Endothelial cell of umbilical vein (primary cell): ENCODE data around the gene RAB8A. TPM values are rescaled to one million over a fixed set of nuclear protein-coding genes. Genes with fewer than 3 reads are reported as not detected.

Experiments used
- BruUV-seq: library from RNA; stranded (reverse); fragments of 400-500 nt; replicated peaks from 2 replicates; lab custom pipeline; 2021; lab: Mats Ljungman, UMichigan
- CTCF ChIA-PET: fragments of 300-600, 350-600 bp; sonication (Branson Sonifier 250); formaldehyde crosslinking; loops from one replicate; lab custom pipeline; 2021; ENCODE audit warnings: antibody characterized with exemption, inconsistent platforms; lab: Charles Lee
- POLR2A ChIA-PET: fragments of 300-600, 350-600 bp; sonication (Branson Sonifier 250); formaldehyde crosslinking; loops from one replicate; lab custom pipeline; 2021; ENCODE audit warnings: antibody characterized with exemption, inconsistent platforms; lab: Charles Lee
- DNase-seq: peaks from one replicate; pipeline ENCODE4 v3.0.0-alpha.2; 2011; ENCODE audit warnings: low read depth, low spot score
- FAIRE-seq: peaks from 2 replicates; lab custom pipeline; 2011; peaks lifted over from hg19 to GRCh38; lab: Jason Lieb, UNC
- H2AFZ ChIP-seq: 2 replicates; pipeline ENCODE4 v1.6.0; 2012; ENCODE audit warnings: low read depth, low read length, control low read depth, inconsistent platforms
- H3K27ac ChIP-seq: 2 replicates; pipeline ENCODE4 v1.5.1; 2011; ENCODE audit warnings: low read depth, mild to moderate bottlenecking, control low read depth, low read length, moderate library complexity; ENCODE audit not compliant: insufficient read depth
- H3K27me3 ChIP-seq, 2 experiments: 2 replicates each; pipeline versions ENCODE4 v1.6.0 to v1.6.1; 2011; ENCODE audit warnings: low read length in 2 of 2, mixed read lengths in 1 of 2; ENCODE audit not compliant: control insufficient read depth in 2 of 2, insufficient read depth in 2 of 2
- H3K36me3 ChIP-seq, 2 experiments: 2 replicates in 1 of 2; 3 replicates in 1 of 2; pipeline ENCODE4 v1.5.1; 2011; ENCODE audit warnings: low read length in 2 of 2, mild to moderate bottlenecking in 1 of 2, moderate library complexity in 1 of 2; ENCODE audit not compliant: control insufficient read depth in 2 of 2, insufficient read depth in 2 of 2; ENCODE audit errors: extremely low read depth in 1 of 2
- H3K4me1 ChIP-seq: 3 replicates; pipeline ENCODE4 v1.5.1; 2011; ENCODE audit warnings: mild to moderate bottlenecking, low read length; ENCODE audit not compliant: control insufficient read depth, insufficient read depth; ENCODE audit errors: extremely low read depth
- H3K4me2 ChIP-seq: 2 replicates; pipeline ENCODE4 v1.6.1; 2011; ENCODE audit warnings: low read length, control low read depth, mixed read lengths; ENCODE audit not compliant: insufficient read depth
- H3K4me3 ChIP-seq, 3 experiments: fragments of 200-600 bp in 1 of 3; sonication (generic), shearing (Covaris generic) in 1 of 3; replicated peaks in 1 of 3; 2 replicates each; pipeline ENCODE4 v1.5.1; 2011 to 2016; ENCODE audit warnings: control low read depth in 3 of 3, low read length in 3 of 3, mild to moderate bottlenecking in 2 of 3, inconsistent platforms in 1 of 3, low read depth in 1 of 3, moderate library complexity in 1 of 3; ENCODE audit not compliant: insufficient read depth in 1 of 3
- H3K79me2 ChIP-seq: 2 replicates; pipeline ENCODE4 v1.6.0; 2012; ENCODE audit warnings: low read length, inconsistent platforms; ENCODE audit not compliant: control insufficient read depth, insufficient read depth
- H3K9ac ChIP-seq: replicated peaks from 2 replicates; pipeline ENCODE3; 2011; ENCODE audit warnings: low read length, control low read depth; ENCODE audit not compliant: insufficient read depth; ENCODE audit errors: extremely low read depth
- H3K9me1 ChIP-seq: replicated peaks from 3 replicates; pipeline ENCODE4 v1.6.0; 2011; ENCODE audit warnings: mild to moderate bottlenecking, low read length; ENCODE audit not compliant: control insufficient read depth, insufficient read depth; ENCODE audit errors: extremely low read depth
- H3K9me3 ChIP-seq: replicated peaks from 2 replicates; pipeline ENCODE4 v1.5.1; 2012; ENCODE audit warnings: low read length, inconsistent platforms; ENCODE audit not compliant: control insufficient read depth, insufficient read depth
- H4K20me1 ChIP-seq: replicated peaks from 2 replicates; pipeline ENCODE3; 2011; ENCODE audit warnings: mild to moderate bottlenecking, low read length; ENCODE audit not compliant: control insufficient read depth, insufficient read depth; ENCODE audit errors: extremely low read depth
- EZH2 ChIP-seq: IDR thresholded peaks from 2 replicates; pipeline ENCODE4 v1.6.1; 2012; ENCODE audit warnings: borderline replicate concordance, low read depth, mild to moderate bottlenecking, moderate library complexity, low read length, inconsistent platforms; ENCODE audit not compliant: severe bottlenecking
- GATA2 ChIP-seq: IDR thresholded peaks from 2 replicates; pipeline ENCODE4 v1.7.0; 2011; ENCODE audit warnings: low read depth, mild to moderate bottlenecking, moderate library complexity, mixed read lengths, low read length; ENCODE audit not compliant: insufficient read length, insufficient read depth
- JUN ChIP-seq: IDR thresholded peaks from 2 replicates; pipeline ENCODE4 v1.6.1; 2011; ENCODE audit warnings: borderline replicate concordance, low read depth; ENCODE audit not compliant: insufficient read length, insufficient read depth
- MYC ChIP-seq: IDR thresholded peaks from one replicate; pipeline ENCODE4 v1.6.1; 2011; ENCODE audit warnings: mild to moderate bottlenecking, low read depth, low read length
- POLR2A ChIP-seq: IDR thresholded peaks from 2 replicates; pipeline ENCODE4 v1.6.1; 2012; ENCODE audit warnings: low read depth, mild to moderate bottlenecking, control low read depth, low read length
- POLR2AphosphoS5 ChIP-seq: IDR thresholded peaks from 2 replicates; pipeline ENCODE4 v1.6.1; 2012; ENCODE audit warnings: low read depth, mild to moderate bottlenecking, control low read depth, low read length, moderate library complexity; ENCODE audit not compliant: insufficient read depth
- dilution Hi-C: fragments of 300-500 bp; cut with MboI; formaldehyde crosslinking; loops from one replicate; pipeline ENCODE4 v1.15.0; 2019; ENCODE audit warnings: low sequenced_read_pairs; ENCODE audit not compliant: extremely low pct_ligation_motif_present
- intact Hi-C: fragments of 100-400 bp; cut with micrococcal nuclease; formaldehyde crosslinking; loops from one replicate; pipeline ENCODE4 v1.10.0; 2022
- polyA plus RNA-seq, 4 experiments: library from polyadenylated mRNA; depleted of rRNA in 3 of 4; stranded (reverse) in 3 of 4; unstranded in 1 of 4; fragments of >200 nt; gene quantifications; 2 replicates each; pipeline versions ENCODE4 v1.2.1 to v1.2.3, GENCODE V29; 2011 to 2012; ENCODE audit warnings: missing spikeins in 1 of 4
- total RNA-seq: library from RNA; stranded (reverse); gene quantifications from 2 replicates; pipeline ENCODE4 v1.2.3, GENCODE V29; 2021
- TF ChIP-seq, protein P1 (sequence below), 2 donors: IDR thresholded peaks; 1 replicate in 1 of 2; 2 replicates in 1 of 2; pipeline ENCODE4 v1.5.1; 2011; ENCODE audit warnings: low read length in 2 of 2, mild to moderate bottlenecking in 2 of 2, moderate library complexity in 2 of 2, control low read depth in 1 of 2, inconsistent platforms in 1 of 2, low read depth in 1 of 2; ENCODE audit not compliant: insufficient read depth in 1 of 2; ENCODE audit errors: extremely low read depth in 1 of 2

The RAB8A gene
- total and polyA plus RNA-seq, 2 donors (not counting 3 experiments of a cell fraction or from before 2014, with no cell fraction given), result 81.5 to 107 TPM

DNA sequence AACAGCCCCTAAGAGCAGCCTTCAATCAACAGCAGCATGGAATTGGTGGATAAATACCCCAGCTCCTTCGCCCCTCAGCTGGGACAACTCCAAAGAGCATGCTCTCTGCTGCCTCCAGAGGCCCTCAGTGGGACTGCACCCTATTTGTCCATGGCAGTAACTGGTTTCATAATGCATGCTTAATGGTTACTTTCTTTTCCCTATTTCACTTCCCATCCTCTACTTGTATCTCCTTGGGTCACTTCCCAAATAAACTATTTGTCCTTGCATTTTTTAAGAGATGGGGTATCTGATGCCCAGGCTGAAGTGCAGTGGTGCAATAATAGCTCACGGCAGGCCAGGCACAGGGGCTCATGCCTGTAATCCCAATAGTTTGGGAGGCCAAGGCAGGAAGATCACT is 48.9 kb upstream of the RAB8A start:
- peaks cover 21% of the 10 kb centered on the region for H3K4me1 ChIP-seq
- dilution Hi-C loops (no loop called here), intact Hi-C loops (no loop called here)
- TF ChIP-seq, protein P1, sequence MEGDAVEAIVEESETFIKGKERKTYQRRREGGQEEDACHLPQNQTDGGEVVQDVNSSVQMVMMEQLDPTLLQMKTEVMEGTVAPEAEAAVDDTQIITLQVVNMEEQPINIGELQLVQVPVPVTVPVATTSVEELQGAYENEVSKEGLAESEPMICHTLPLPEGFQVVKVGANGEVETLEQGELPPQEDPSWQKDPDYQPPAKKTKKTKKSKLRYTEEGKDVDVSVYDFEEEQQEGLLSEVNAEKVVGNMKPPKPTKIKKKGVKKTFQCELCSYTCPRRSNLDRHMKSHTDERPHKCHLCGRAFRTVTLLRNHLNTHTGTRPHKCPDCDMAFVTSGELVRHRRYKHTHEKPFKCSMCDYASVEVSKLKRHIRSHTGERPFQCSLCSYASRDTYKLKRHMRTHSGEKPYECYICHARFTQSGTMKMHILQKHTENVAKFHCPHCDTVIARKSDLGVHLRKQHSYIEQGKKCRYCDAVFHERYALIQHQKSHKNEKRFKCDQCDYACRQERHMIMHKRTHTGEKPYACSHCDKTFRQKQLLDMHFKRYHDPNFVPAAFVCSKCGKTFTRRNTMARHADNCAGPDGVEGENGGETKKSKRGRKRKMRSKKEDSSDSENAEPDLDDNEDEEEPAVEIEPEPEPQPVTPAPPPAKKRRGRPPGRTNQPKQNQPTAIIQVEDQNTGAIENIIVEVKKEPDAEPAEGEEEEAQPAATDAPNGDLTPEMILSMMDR (IDR thresholded peaks at IDR 0.05; ENCODE audit: extremely low read depth in 1 of 2, insufficient read depth in 1 of 2, low read depth in 1 of 2, low read length in 2 of 2), result peak; percentile 85 to 87
- TF ChIP-seq MYC (no peak), EZH2 (no peak)
- ChIA-PET CTCF (interaction anchor here (0.7 to 10.4 kb wide), 15 partner anchors 9 to 118 kb away, joined by 3 to 84 read pairs (median 4); partner anchors contain the start of gene TPM4), POLR2A (interaction anchor here (0.5 to 1.1 kb wide), 2 partner anchors 15 to 47 kb away, joined by 4 to 18 read pairs; no protein-coding TSS in a partner anchor)
- no peak overlapping the region for H3K27ac ChIP-seq
- H3K9me3 ChIP-seq, result no peaks in the 10 kb centered on the region
- no peak overlapping the region for H3K9ac ChIP-seq
- no peaks in the 10 kb centered on the region for H3K27me3 ChIP-seq
- peak; percentile 45 for DNase-seq
- no peak overlapping the region for H2AFZ ChIP-seq
- peaks cover 4% of the 10 kb centered on the region for H3K79me2 ChIP-seq
- no peaks in the 10 kb centered on the region for H3K36me3 ChIP-seq
- no peaks in the 10 kb centered on the region for H3K9me1 ChIP-seq
- FAIRE-seq, result peak; percentile 94
- no TSS peak for BruUV-seq
- H4K20me1 ChIP-seq, result no peaks in the 10 kb centered on the region
- no peak overlapping the region for H3K4me3 ChIP-seq
- no peak overlapping the region for H3K4me2 ChIP-seq

DNA sequence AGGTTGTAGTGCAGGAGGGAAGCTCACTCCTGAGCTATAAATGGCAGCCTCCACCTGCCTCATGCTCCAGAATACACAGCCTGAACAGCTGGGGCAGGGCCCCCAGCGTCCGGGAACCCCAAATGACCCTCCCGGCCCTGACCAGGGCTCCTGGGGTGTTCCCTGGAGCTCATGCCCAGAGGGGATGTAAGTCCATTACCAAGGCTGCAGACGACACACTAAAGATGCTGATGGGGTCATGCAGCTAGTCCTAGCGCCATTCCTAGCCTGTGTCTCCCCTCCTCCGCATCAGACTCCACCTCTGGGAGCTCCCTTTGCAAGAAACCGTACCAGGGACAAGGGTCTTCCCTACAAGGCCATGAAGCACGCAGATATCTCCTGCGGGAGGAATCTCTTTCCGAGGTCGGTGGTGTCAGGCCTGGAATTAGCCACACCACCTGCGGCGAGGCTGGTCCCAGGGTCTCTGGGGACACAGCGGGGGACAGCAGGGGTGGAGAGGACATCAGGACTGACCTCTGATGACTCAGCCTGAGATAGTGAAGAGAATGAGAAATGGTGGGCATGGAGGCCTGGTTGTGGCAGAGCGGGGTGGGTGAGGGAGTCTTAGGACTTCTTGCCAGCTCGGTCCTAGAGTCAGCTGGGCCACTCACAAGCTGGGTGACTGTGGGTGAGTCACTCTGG is 47.3 kb upstream of the RAB8A start:
- intact Hi-C loops, result no loop called here
- no peak for FAIRE-seq
- POLR2A ChIA-PET, result no interaction called here

More for the DNA sequence above, 47.3 kb upstream of the RAB8A start:
- no peaks in the 10 kb centered on the region for H3K36me3 ChIP-seq
- H4K20me1 ChIP-seq, result no peaks in the 10 kb centered on the region
- no peak overlapping the region for H3K27ac ChIP-seq
- H2AFZ ChIP-seq, result no peak overlapping the region
- CTCF ChIA-PET, result interaction anchor here (0.7 to 10.4 kb wide), 9 partner anchors 11 to 435 kb away, joined by 3 to 84 read pairs (median 4); partner anchors contain the start of genes AP1M1 and FAM32A
- dilution Hi-C loops, result no loop called here
- peaks cover 28% of the 10 kb centered on the region for H3K4me1 ChIP-seq
- no peak for DNase-seq
- no peak overlapping the region for H3K4me2 ChIP-seq
- no peaks in the 10 kb centered on the region for H3K27me3 ChIP-seq
- H3K79me2 ChIP-seq, result peaks cover 20% of the 10 kb centered on the region
- TF ChIP-seq POLR2AphosphoS5 (no peak), POLR2A (no peak), EZH2 (no peak), GATA2 (no peak), JUN (no peak)
- TF ChIP-seq, protein P1 (IDR thresholded peaks at IDR 0.05; ENCODE audit: extremely low read depth in 1 of 2, insufficient read depth in 1 of 2, low read depth in 1 of 2, low read length in 2 of 2), result no peak
- no peak overlapping the region for H3K4me3 ChIP-seq
- H3K9me1 ChIP-seq, result no peaks in the 10 kb centered on the region
- no peak overlapping the region for H3K9ac ChIP-seq
- no peaks in the 10 kb centered on the region for H3K9me3 ChIP-seq
- BruUV-seq, result no TSS peak
